ENCODE data around the gene TULP1.

The TULP1 gene

GRCh38 chr6:35481226-35481625, 31.5 kb downstream of the TULP1 start:
- peaks cover 32% of the 10 kb centered on the region for H3K4me1 ChIP-seq (ENCODE audit: control insufficient read depth, insufficient read depth, low read depth, low read length)
- no peak overlapping the region for H2AK5ac ChIP-seq (ENCODE audit: low read length, severe bottlenecking)
- no peak overlapping the region for H3K27ac ChIP-seq (ENCODE audit: low read length, poor library complexity, severe bottlenecking)
- peaks cover 74 to 85% of the 10 kb centered on the region in 2 experiments for H3K36me3 ChIP-seq (ENCODE audit: control insufficient read depth in 1 of 2, insufficient read depth in 2 of 2, low read depth in 1 of 2, low read length in 2 of 2)
- DNase-seq = no peak
- H2BK15ac ChIP-seq (ENCODE audit: low read depth, poor library complexity, severe bottlenecking) = no peak overlapping the region
- no peak overlapping the region for H3K4me2 ChIP-seq (ENCODE audit: low read length, poor library complexity, severe bottlenecking)
- no peak overlapping the region for H3K4ac ChIP-seq (ENCODE audit: low read depth in 1 of 2, low read length in 2 of 2)
- no peak overlapping the region for H3K14ac ChIP-seq (ENCODE audit: low read length in 2 of 2)
- no peak overlapping the region for H2BK120ac ChIP-seq (ENCODE audit: low read depth, low read length)
- no peak overlapping the region for H3K9ac ChIP-seq (ENCODE audit: low read length)
- no peak overlapping the region for H3K4me3 ChIP-seq (ENCODE audit: insufficient read depth in 1 of 2, low read depth in 1 of 2, low read length in 2 of 2)
- no peak overlapping the region for H4K91ac ChIP-seq (ENCODE audit: low read length)
- no peak overlapping the region for H2BK5ac ChIP-seq (ENCODE audit: low read depth, low read length, poor library complexity, severe bottlenecking)
- no peak overlapping the region for H3K23ac ChIP-seq (ENCODE audit: low read length in 2 of 2)
- no peaks in the 10 kb centered on the region for H3K27me3 ChIP-seq (ENCODE audit: control insufficient read depth in 1 of 2, insufficient read depth in 1 of 2, low read length in 2 of 2)
- H3K9me3 ChIP-seq (ENCODE audit: control insufficient read depth, low read length) = no peaks in the 10 kb centered on the region
- H4K8ac ChIP-seq (ENCODE audit: low read length) = no peak overlapping the region
- WGBS = 94% methylated on average over 6 of the region's 8 CpGs
- H2AFZ ChIP-seq (ENCODE audit: low read depth, low read length) = no peak overlapping the region
- no peak overlapping the region for H3K18ac ChIP-seq (ENCODE audit: low read depth in 1 of 2, low read length in 2 of 2)
- H3K79me1 ChIP-seq (replicated peaks; ENCODE audit: low read length, poor library complexity, severe bottlenecking) = peaks cover 42% of the 10 kb centered on the region
- H2BK12ac ChIP-seq (ENCODE audit: low read length in 2 of 2) = no peak overlapping the region

GRCh38 chr6:35480176-35480575, 32.5 kb downstream of the TULP1 start:
- Histone ChIP-seq H3K4me1 (ENCODE audit: control insufficient read depth, insufficient read depth, low read depth, low read length) (peaks cover 21% of the 10 kb centered on the region), H3K4me3 (ENCODE audit: insufficient read depth in 1 of 2, low read depth in 1 of 2, low read length in 2 of 2) (no peak overlapping the region), H2BK120ac (ENCODE audit: low read depth, low read length) (no peak overlapping the region), H3K36me3 (ENCODE audit: control insufficient read depth in 1 of 2, insufficient read depth in 2 of 2, low read depth in 1 of 2, low read length in 2 of 2) (peaks cover 78 to 87% of the 10 kb centered on the region in 2 experiments), H3K9me3 (ENCODE audit: control insufficient read depth, low read length) (no peaks in the 10 kb centered on the region), H3K27me3 (ENCODE audit: control insufficient read depth in 1 of 2, insufficient read depth in 1 of 2, low read length in 2 of 2) (no peaks in the 10 kb centered on the region), H3K23ac (ENCODE audit: low read length in 2 of 2) (no peak overlapping the region), H4K8ac (ENCODE audit: low read length) (no peak overlapping the region), H2BK12ac (ENCODE audit: low read length in 2 of 2) (no peak overlapping the region), H2AFZ (ENCODE audit: low read depth, low read length) (no peak overlapping the region), H3K18ac (ENCODE audit: low read depth in 1 of 2, low read length in 2 of 2) (no peak overlapping the region), H3K4me2 (ENCODE audit: low read length, poor library complexity, severe bottlenecking) (no peak overlapping the region), H3K4ac (ENCODE audit: low read depth in 1 of 2, low read length in 2 of 2) (no peak overlapping the region), H3K9ac (ENCODE audit: low read length) (no peak overlapping the region), H4K91ac (ENCODE audit: low read length) (no peak overlapping the region), H2AK5ac (ENCODE audit: low read length, severe bottlenecking) (no peak overlapping the region), H3K79me1 (replicated peaks; ENCODE audit: low read length, poor library complexity, severe bottlenecking) (peaks cover 41% of the 10 kb centered on the region), H2BK5ac (ENCODE audit: low read depth, low read length, poor library complexity, severe bottlenecking) (no peak overlapping the region), H2BK15ac (ENCODE audit: low read depth, poor library complexity, severe bottlenecking) (no peak overlapping the region), H3K27ac (ENCODE audit: low read length, poor library complexity, severe bottlenecking) (no peak overlapping the region), H3K14ac (ENCODE audit: low read length in 2 of 2) (no peak overlapping the region)
- 98% methylated on average over 12 of the region's 12 CpGs for WGBS
- no peak for DNase-seq

- no peak overlapping the region for H4K8ac ChIP-seq (ENCODE audit: low read length)
- WGBS = 99% methylated on average over 7 of the region's 7 CpGs
Observed at GRCh38 chr6:35478259-35478658, 34.4 kb downstream of the TULP1 start.

GRCh38 chr6:35477551-35478179, 35.0 kb downstream of the TULP1 start:
- H3K4me2 ChIP-seq (ENCODE audit: low read length, poor library complexity, severe bottlenecking) = no peak overlapping the region
- no peak overlapping the region for H2BK120ac ChIP-seq (ENCODE audit: low read depth, low read length)
- H3K14ac ChIP-seq (ENCODE audit: low read length in 2 of 2) = no peak overlapping the region
- no peak overlapping the region for H3K18ac ChIP-seq (ENCODE audit: low read depth in 1 of 2, low read length in 2 of 2)
- no peak for DNase-seq
- peaks cover 7% of the 10 kb centered on the region for H3K4me1 ChIP-seq (ENCODE audit: control insufficient read depth, insufficient read depth, low read depth, low read length)
- H3K4ac ChIP-seq (ENCODE audit: low read depth in 1 of 2, low read length in 2 of 2) = no peak overlapping the region
- H3K36me3 ChIP-seq (ENCODE audit: control insufficient read depth in 1 of 2, insufficient read depth in 2 of 2, low read depth in 1 of 2, low read length in 2 of 2) = peaks cover 82 to 86% of the 10 kb centered on the region in 2 experiments
- H3K27me3 ChIP-seq (ENCODE audit: control insufficient read depth in 1 of 2, insufficient read depth in 1 of 2, low read length in 2 of 2) = no peaks in the 10 kb centered on the region
- no peak overlapping the region for H4K8ac ChIP-seq (ENCODE audit: low read length)
- H3K79me1 ChIP-seq (replicated peaks; ENCODE audit: low read length, poor library complexity, severe bottlenecking) = peaks cover 27% of the 10 kb centered on the region
- H2BK15ac ChIP-seq (ENCODE audit: low read depth, poor library complexity, severe bottlenecking) = no peak overlapping the region
- H2AK5ac ChIP-seq (ENCODE audit: low read length, severe bottlenecking) = no peak overlapping the region
- no peak overlapping the region for H2BK12ac ChIP-seq (ENCODE audit: low read length in 2 of 2)
- no peak overlapping the region for H2AFZ ChIP-seq (ENCODE audit: low read depth, low read length)
- H3K23ac ChIP-seq (ENCODE audit: low read length in 2 of 2) = no peak overlapping the region
- 94% methylated on average over 4 of the region's 5 CpGs for WGBS
- H2BK5ac ChIP-seq (ENCODE audit: low read depth, low read length, poor library complexity, severe bottlenecking) = no peak overlapping the region
- no peaks in the 10 kb centered on the region for H3K9me3 ChIP-seq (ENCODE audit: control insufficient read depth, low read length)
- no peak overlapping the region for H4K91ac ChIP-seq (ENCODE audit: low read length)
- H3K9ac ChIP-seq (ENCODE audit: low read length) = no peak overlapping the region
- H3K4me3 ChIP-seq (ENCODE audit: insufficient read depth in 1 of 2, low read depth in 1 of 2, low read length in 2 of 2) = no peak overlapping the region
- H3K27ac ChIP-seq (ENCODE audit: low read length, poor library complexity, severe bottlenecking) = no peak overlapping the region

More at GRCh38 chr6:35478259-35478658, 34.4 kb downstream of the TULP1 start:
- no peaks in the 10 kb centered on the region for H3K27me3 ChIP-seq (ENCODE audit: control insufficient read depth in 1 of 2, insufficient read depth in 1 of 2, low read length in 2 of 2)
- H2BK12ac ChIP-seq (ENCODE audit: low read length in 2 of 2) = no peak overlapping the region
- peaks cover 32% of the 10 kb centered on the region for H3K79me1 ChIP-seq (replicated peaks; ENCODE audit: low read length, poor library complexity, severe bottlenecking)
- no peak overlapping the region for H4K91ac ChIP-seq (ENCODE audit: low read length)
- DNase-seq = no peak
- H3K4me2 ChIP-seq (ENCODE audit: low read length, poor library complexity, severe bottlenecking) = no peak overlapping the region
- H3K4ac ChIP-seq (ENCODE audit: low read depth in 1 of 2, low read length in 2 of 2) = no peak overlapping the region
- no peaks in the 10 kb centered on the region for H3K9me3 ChIP-seq (ENCODE audit: control insufficient read depth, low read length)
- H3K14ac ChIP-seq (ENCODE audit: low read length in 2 of 2) = no peak overlapping the region
- H2AFZ ChIP-seq (ENCODE audit: low read depth, low read length) = no peak overlapping the region
- H3K27ac ChIP-seq (ENCODE audit: low read length, poor library complexity, severe bottlenecking) = no peak overlapping the region
- no peak overlapping the region for H2BK5ac ChIP-seq (ENCODE audit: low read depth, low read length, poor library complexity, severe bottlenecking)
- H3K9ac ChIP-seq (ENCODE audit: low read length) = no peak overlapping the region
- no peak overlapping the region for H3K4me3 ChIP-seq (ENCODE audit: insufficient read depth in 1 of 2, low read depth in 1 of 2, low read length in 2 of 2)
- no peak overlapping the region for H3K18ac ChIP-seq (ENCODE audit: low read depth in 1 of 2, low read length in 2 of 2)
- H3K23ac ChIP-seq (ENCODE audit: low read length in 2 of 2) = no peak overlapping the region
- no peak overlapping the region for H2BK120ac ChIP-seq (ENCODE audit: low read depth, low read length)
- no peak overlapping the region for H2AK5ac ChIP-seq (ENCODE audit: low read length, severe bottlenecking)
- no peak overlapping the region for H2BK15ac ChIP-seq (ENCODE audit: low read depth, poor library complexity, severe bottlenecking)
- peaks cover 84 to 87% of the 10 kb centered on the region in 2 experiments for H3K36me3 ChIP-seq (ENCODE audit: control insufficient read depth in 1 of 2, insufficient read depth in 2 of 2, low read depth in 1 of 2, low read length in 2 of 2)
- peaks cover 8% of the 10 kb centered on the region for H3K4me1 ChIP-seq (ENCODE audit: control insufficient read depth, insufficient read depth, low read depth, low read length)
